Neural cell (in vitro differentiated cells): Measurements from ENCODE around the gene ERGIC2. TPM values are rescaled to one million over a fixed set of nuclear protein-coding genes. Genes with fewer than 3 reads are reported as not detected.

Experiments
- H2AFZ ChIP-seq: fragments of 200-600, 300-800 bp; sonication (generic), shearing (Covaris generic); 2 replicates; pipeline ENCODE4 v1.6.0; 2014; ENCODE audit warnings: low read depth, mild to moderate bottlenecking, antibody characterized with exemption, low read length, moderate library complexity
- H3F3A ChIP-seq: fragments of 200-600 bp; shearing (Covaris generic); 2 replicates; pipeline ENCODE4 v1.6.1; 2016; ENCODE audit warnings: mild to moderate bottlenecking, moderate library complexity, mixed read lengths, antibody characterized with exemption, low read length; ENCODE audit not compliant: insufficient read depth, poor library complexity, severe bottlenecking
- H3K27ac ChIP-seq: fragments of 200-600, 300-800 bp; sonication (generic), shearing (Covaris generic); 2 replicates; pipeline ENCODE4 v1.5.1; 2014; ENCODE audit warnings: mild to moderate bottlenecking, low read length, moderate library complexity
- H3K27me3 ChIP-seq: fragments of 300-800, 200-600 bp; sonication (generic), shearing (Covaris generic); 2 replicates; pipeline ENCODE4 v1.6.0; 2014; ENCODE audit warnings: mild to moderate bottlenecking, low read depth, low read length, moderate library complexity; ENCODE audit not compliant: insufficient read depth
- H3K36me3 ChIP-seq: fragments of 300-800, 200-600 bp; sonication (generic), shearing (Covaris generic); 2 replicates; pipeline ENCODE4 v1.5.1; 2014; ENCODE audit warnings: mild to moderate bottlenecking, antibody characterized with exemption, low read length, moderate library complexity; ENCODE audit not compliant: insufficient read depth
- H3K4me2 ChIP-seq: fragments of 300-800, 200-600 bp; sonication (generic), shearing (Covaris generic); 2 replicates; pipeline ENCODE4 v1.6.0; 2014; ENCODE audit warnings: mild to moderate bottlenecking, low read length
- H3K4me3 ChIP-seq: fragments of 300-800, 200-600 bp; sonication (generic), shearing (Covaris generic); 2 replicates; pipeline ENCODE4 v1.5.1; 2014; ENCODE audit warnings: mild to moderate bottlenecking, low read length, moderate library complexity
- H3K79me2 ChIP-seq: fragments of 200-600 bp; shearing (Covaris generic); replicated peaks from 2 replicates; pipeline ENCODE4 v1.6.0; 2014; ENCODE audit warnings: mild to moderate bottlenecking, low read length, moderate library complexity; ENCODE audit not compliant: insufficient read depth
- H3K9ac ChIP-seq: fragments of 300-800, 200-600 bp; sonication (generic), shearing (Covaris generic); 2 replicates; pipeline ENCODE4 v1.6.1; 2016; ENCODE audit warnings: mild to moderate bottlenecking, low read length, mixed read lengths
- H3K9me2 ChIP-seq: fragments of 200-600 bp; shearing (Covaris generic); 2 replicates; pipeline ENCODE4 v1.6.1; 2016; ENCODE audit warnings: mild to moderate bottlenecking, low read length, mixed read lengths; ENCODE audit not compliant: insufficient read depth
- H3K9me3 ChIP-seq: fragments of 200-600, 300-800 bp; sonication (generic), shearing (Covaris generic); 2 replicates; pipeline ENCODE4 v1.6.1; 2016; ENCODE audit warnings: mild to moderate bottlenecking, mixed run types, low read length, moderate library complexity, mixed read lengths
- H4K20me1 ChIP-seq: fragments of 200-600 bp; shearing (Covaris generic); 2 replicates; pipeline ENCODE4 v1.6.1; 2016; ENCODE audit warnings: mild to moderate bottlenecking, mixed run types; ENCODE audit not compliant: insufficient read depth
- EP300 ChIP-seq: fragments of 450-650 bp; conservative IDR thresholded peaks from 2 replicates; pipeline ENCODE4 v1.6.1; 2014; ENCODE audit warnings: antibody characterized with exemption, mild to moderate bottlenecking, moderate library complexity; ENCODE audit not compliant: poor library complexity, severe bottlenecking
- EZH2 ChIP-seq: fragments of 200-600, 300-800 bp; shearing (Covaris generic), sonication (generic); IDR thresholded peaks from 2 replicates; pipeline ENCODE4 v1.6.1; 2014; ENCODE audit warnings: antibody characterized with exemption, low read length, borderline replicate concordance, mild to moderate bottlenecking; ENCODE audit not compliant: insufficient read depth, poor library complexity, severe bottlenecking
- MXI1 ChIP-seq: fragments of 450-650 bp; conservative IDR thresholded peaks from 2 replicates; pipeline ENCODE4 v1.6.1; 2014; ENCODE audit warnings: antibody characterized with exemption, mild to moderate bottlenecking; ENCODE audit not compliant: poor library complexity, severe bottlenecking
- POLR2AphosphoS5 ChIP-seq: IDR thresholded peaks from 2 replicates; pipeline ENCODE4 v1.6.1; 2012
- RAD21 ChIP-seq: fragments of 450-650 bp; conservative IDR thresholded peaks from 2 replicates; pipeline ENCODE4 v1.6.1; 2014; ENCODE audit warnings: antibody characterized with exemption, mild to moderate bottlenecking, moderate library complexity
- SMC3 ChIP-seq: fragments of 450-650 bp; conservative IDR thresholded peaks from 2 replicates; pipeline ENCODE4 v1.6.1; 2014; ENCODE audit warnings: antibody characterized with exemption, mild to moderate bottlenecking, moderate library complexity; ENCODE audit not compliant: poor library complexity
- TAF1 ChIP-seq: IDR thresholded peaks from 2 replicates; pipeline ENCODE4 v1.6.1; 2012; ENCODE audit warnings: low read depth
- polyA plus RNA-seq: library from polyadenylated mRNA; depleted of rRNA; stranded (reverse); fragments of >200 nt; gene quantifications from 2 replicates; pipeline ENCODE4 v1.2.3, GENCODE V29; 2014
- TF ChIP-seq, protein P1 (sequence below): IDR thresholded peaks from 2 replicates; pipeline ENCODE4 v1.6.1; 2012; ENCODE audit warnings: borderline replicate concordance
- TF ChIP-seq, protein P2 (sequence below): fragments of 450-650 bp; IDR thresholded peaks from 2 replicates; pipeline ENCODE4 v1.5.1; 2014; ENCODE audit warnings: antibody characterized with exemption, mild to moderate bottlenecking, moderate library complexity; ENCODE audit not compliant: poor library complexity, severe bottlenecking

ERGIC2 gene
- polyA plus RNA-seq, 1 donor from 2014 or later = 106 TPM

DNA sequence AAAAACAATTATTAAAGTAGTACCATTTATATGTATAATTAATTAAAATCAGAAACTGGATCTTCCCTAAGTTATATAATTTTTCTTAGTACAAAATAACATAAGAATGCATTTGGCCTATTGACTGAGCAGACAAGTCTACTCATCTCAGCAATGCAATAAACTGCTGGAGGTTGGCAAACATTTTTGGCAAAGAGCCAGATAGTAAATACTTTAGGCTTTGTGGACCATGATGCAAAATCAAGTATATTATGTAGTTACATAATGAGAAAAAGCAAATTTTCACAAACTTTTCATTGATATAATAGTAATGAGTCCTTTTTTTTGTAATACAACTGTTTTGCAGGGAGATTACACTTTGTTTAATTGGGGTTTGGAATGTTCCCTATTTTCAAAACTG is 30.9 kb downstream of the ERGIC2 start:
- no peaks in the 10 kb centered on the region for H3K9me3 ChIP-seq
- H3K9me2 ChIP-seq = no peaks in the 10 kb centered on the region
- TF ChIP-seq POLR2AphosphoS5 (no peak), SMC3 (no peak), EP300 (no peak), TAF1 (no peak), MXI1 (no peak), EZH2 (no peak), RAD21 (no peak)
- TF ChIP-seq, protein P1, sequence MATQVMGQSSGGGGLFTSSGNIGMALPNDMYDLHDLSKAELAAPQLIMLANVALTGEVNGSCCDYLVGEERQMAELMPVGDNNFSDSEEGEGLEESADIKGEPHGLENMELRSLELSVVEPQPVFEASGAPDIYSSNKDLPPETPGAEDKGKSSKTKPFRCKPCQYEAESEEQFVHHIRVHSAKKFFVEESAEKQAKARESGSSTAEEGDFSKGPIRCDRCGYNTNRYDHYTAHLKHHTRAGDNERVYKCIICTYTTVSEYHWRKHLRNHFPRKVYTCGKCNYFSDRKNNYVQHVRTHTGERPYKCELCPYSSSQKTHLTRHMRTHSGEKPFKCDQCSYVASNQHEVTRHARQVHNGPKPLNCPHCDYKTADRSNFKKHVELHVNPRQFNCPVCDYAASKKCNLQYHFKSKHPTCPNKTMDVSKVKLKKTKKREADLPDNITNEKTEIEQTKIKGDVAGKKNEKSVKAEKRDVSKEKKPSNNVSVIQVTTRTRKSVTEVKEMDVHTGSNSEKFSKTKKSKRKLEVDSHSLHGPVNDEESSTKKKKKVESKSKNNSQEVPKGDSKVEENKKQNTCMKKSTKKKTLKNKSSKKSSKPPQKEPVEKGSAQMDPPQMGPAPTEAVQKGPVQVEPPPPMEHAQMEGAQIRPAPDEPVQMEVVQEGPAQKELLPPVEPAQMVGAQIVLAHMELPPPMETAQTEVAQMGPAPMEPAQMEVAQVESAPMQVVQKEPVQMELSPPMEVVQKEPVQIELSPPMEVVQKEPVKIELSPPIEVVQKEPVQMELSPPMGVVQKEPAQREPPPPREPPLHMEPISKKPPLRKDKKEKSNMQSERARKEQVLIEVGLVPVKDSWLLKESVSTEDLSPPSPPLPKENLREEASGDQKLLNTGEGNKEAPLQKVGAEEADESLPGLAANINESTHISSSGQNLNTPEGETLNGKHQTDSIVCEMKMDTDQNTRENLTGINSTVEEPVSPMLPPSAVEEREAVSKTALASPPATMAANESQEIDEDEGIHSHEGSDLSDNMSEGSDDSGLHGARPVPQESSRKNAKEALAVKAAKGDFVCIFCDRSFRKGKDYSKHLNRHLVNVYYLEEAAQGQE = no peak
- TF ChIP-seq, protein P2, sequence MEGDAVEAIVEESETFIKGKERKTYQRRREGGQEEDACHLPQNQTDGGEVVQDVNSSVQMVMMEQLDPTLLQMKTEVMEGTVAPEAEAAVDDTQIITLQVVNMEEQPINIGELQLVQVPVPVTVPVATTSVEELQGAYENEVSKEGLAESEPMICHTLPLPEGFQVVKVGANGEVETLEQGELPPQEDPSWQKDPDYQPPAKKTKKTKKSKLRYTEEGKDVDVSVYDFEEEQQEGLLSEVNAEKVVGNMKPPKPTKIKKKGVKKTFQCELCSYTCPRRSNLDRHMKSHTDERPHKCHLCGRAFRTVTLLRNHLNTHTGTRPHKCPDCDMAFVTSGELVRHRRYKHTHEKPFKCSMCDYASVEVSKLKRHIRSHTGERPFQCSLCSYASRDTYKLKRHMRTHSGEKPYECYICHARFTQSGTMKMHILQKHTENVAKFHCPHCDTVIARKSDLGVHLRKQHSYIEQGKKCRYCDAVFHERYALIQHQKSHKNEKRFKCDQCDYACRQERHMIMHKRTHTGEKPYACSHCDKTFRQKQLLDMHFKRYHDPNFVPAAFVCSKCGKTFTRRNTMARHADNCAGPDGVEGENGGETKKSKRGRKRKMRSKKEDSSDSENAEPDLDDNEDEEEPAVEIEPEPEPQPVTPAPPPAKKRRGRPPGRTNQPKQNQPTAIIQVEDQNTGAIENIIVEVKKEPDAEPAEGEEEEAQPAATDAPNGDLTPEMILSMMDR = no peak
- no peak overlapping the region for H3K9ac ChIP-seq
- H2AFZ ChIP-seq = no peak overlapping the region
- H3K27me3 ChIP-seq = no peaks in the 10 kb centered on the region
- H3K4me2 ChIP-seq = no peak overlapping the region
- H3K4me3 ChIP-seq = no peak overlapping the region
- H4K20me1 ChIP-seq = no peaks in the 10 kb centered on the region
- H3F3A ChIP-seq = no peaks in the 10 kb centered on the region
- H3K36me3 ChIP-seq = peaks cover 12% of the 10 kb centered on the region
- H3K79me2 ChIP-seq = no peaks in the 10 kb centered on the region
- no peak overlapping the region for H3K27ac ChIP-seq

DNA sequence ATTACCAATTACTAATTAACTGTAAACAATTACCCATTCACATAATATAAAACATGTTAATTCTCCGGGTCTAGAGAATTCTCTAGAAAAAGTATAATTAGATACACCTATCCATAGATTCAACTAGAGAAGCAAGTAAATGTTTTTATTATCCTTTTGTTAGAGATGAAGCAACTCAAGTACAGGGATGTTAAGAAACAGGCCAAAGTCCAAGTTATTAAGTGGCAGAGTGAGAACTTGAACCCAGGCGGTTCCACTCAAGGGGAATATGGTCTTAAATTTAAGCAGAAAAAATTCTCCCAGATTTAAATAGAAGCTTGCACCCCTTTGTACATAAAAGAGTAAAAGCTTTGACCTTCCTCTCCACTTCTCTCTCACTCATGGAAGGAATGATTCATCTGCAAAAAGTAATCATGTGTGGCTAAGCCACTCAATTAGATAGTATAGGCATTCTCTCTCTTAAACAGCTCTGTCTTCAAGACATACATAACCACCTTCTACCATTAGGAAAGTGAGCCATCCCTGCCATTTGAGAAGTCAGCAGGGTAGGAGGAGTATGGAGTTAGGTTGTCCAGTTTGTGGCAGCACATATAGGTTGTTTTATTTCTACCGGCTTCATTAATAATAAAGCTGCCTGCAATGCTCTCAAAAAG is 34.1 kb downstream of the ERGIC2 start:
- Histone ChIP-seq H4K20me1 (no peaks in the 10 kb centered on the region), H3F3A (no peaks in the 10 kb centered on the region), H3K27me3 (no peaks in the 10 kb centered on the region), H2AFZ (no peak overlapping the region), H3K27ac (no peak overlapping the region), H3K4me2 (no peak overlapping the region), H3K9me2 (no peaks in the 10 kb centered on the region), H3K9ac (no peak overlapping the region), H3K4me3 (no peak overlapping the region), H3K36me3 (peaks cover 12% of the 10 kb centered on the region), H3K79me2 (no peaks in the 10 kb centered on the region), H3K9me3 (no peaks in the 10 kb centered on the region)
- TF ChIP-seq SMC3 (no peak), POLR2AphosphoS5 (no peak), EP300 (no peak), EZH2 (no peak), RAD21 (no peak), TAF1 (no peak), MXI1 (no peak)
- TF ChIP-seq, protein P2 = no peak
- TF ChIP-seq, protein P1 = no peak
